ENCODE measurements around the gene ABCC4.

ABCC4 gene

GRCh38 chr13:95319551-95320274 is 18.5 kb upstream of the ABCC4 start (continued):
- TF ChIP-seq TSHZ1 (tag by site-specific recombination; IDR thresholded peaks at IDR 0.05; ENCODE audit: borderline replicate concordance), result no peak
- no peak for TF ChIP-seq ZNF830 (tag by site-specific recombination; IDR thresholded peaks at IDR 0.05; ENCODE audit: low read depth)

GRCh38 chr13:95317039-95317989 is 16.1 kb upstream of the ABCC4 start:
- Histone ChIP-seq H3K9me3 (ENCODE audit: control insufficient read depth, insufficient read depth, low read depth, low read length) (no peaks in the 10 kb centered on the region), H3K4me1 (ENCODE audit: control insufficient read depth, insufficient read depth, low read length) (0 out of 2 replicates have a peak, but pooled peaks cover 3% of the 10 kb centered on the region), H3K4me3 (ENCODE audit: low read depth, low read length) (no peak overlapping the region), H3K27ac (ENCODE audit: extremely low read depth, low read depth, low read length) (no peak overlapping the region), H3K36me3 (ENCODE audit: control insufficient read depth in 2 of 2, insufficient read depth in 1 of 2, low read length in 2 of 2) (no peaks in the 10 kb centered on the region)
- POLR2A ChIA-PET, result no interaction called here
- CTCF ChIA-PET, result no interaction called here
- TF ChIP-seq ZNF670 (tag by site-specific recombination; IDR thresholded peaks at IDR 0.05; ENCODE audit: low read depth) (no peak), ZNF416 (tag by site-specific recombination; IDR thresholded peaks at IDR 0.05) (no peak), ZNF501 (tag by site-specific recombination; IDR thresholded peaks at IDR 0.05) (no peak), HOXA7 (CRISPR knock-in tag; IDR thresholded peaks at IDR 0.05; ENCODE audit: borderline replicate concordance) (no peak), PBX3 (CRISPR knock-in tag; IDR thresholded peaks at IDR 0.05) (no peak), SALL2 (tag by site-specific recombination; IDR thresholded peaks at IDR 0.05; ENCODE audit: borderline replicate concordance) (no peak), ZNF449 (tag by site-specific recombination; IDR thresholded peaks at IDR 0.05) (no peak), ZNF148 (tag by site-specific recombination; IDR thresholded peaks at IDR 0.05; ENCODE audit: borderline replicate concordance) (no peak), ZNF792 (tag by site-specific recombination; IDR thresholded peaks at IDR 0.05) (no peak), SETDB1 (IDR thresholded peaks at IDR 0.05; ENCODE audit: insufficient read length, low read length) (no peak), ZNF645 (tag by site-specific recombination; IDR thresholded peaks at IDR 0.05) (no peak), PATZ1 (tag by site-specific recombination; IDR thresholded peaks at IDR 0.05) (no peak), TCF7L2 (IDR thresholded peaks at IDR 0.05; ENCODE audit: borderline replicate concordance, low read depth, low read length) (no peak), OSR2 (tag by site-specific recombination; IDR thresholded peaks at IDR 0.05) (no peak), ZNF529 (tag by site-specific recombination; IDR thresholded peaks at IDR 0.05; ENCODE audit: insufficient replicate concordance) (no peak), ZSCAN23 (tag by site-specific recombination; IDR thresholded peaks at IDR 0.05) (no peak), ZNF48 (tag by site-specific recombination; IDR thresholded peaks at IDR 0.05) (no peak)
